GM21529 (cell line): ENCODE results near the gene MBTPS2.
"Not testable (repeated sequence)": the region's sequence is repeated elsewhere in the genome, so short reads cannot be mapped to it uniquely, and the experiment has no call there.

Source experiments
- ATAC-seq: cut with Tn5 transposase; IDR thresholded peaks from one replicate; pipeline ENCODE4 v1.9.1; 2021; ENCODE audit not compliant: unreplicated experiment

Gene MBTPS2

DNA sequence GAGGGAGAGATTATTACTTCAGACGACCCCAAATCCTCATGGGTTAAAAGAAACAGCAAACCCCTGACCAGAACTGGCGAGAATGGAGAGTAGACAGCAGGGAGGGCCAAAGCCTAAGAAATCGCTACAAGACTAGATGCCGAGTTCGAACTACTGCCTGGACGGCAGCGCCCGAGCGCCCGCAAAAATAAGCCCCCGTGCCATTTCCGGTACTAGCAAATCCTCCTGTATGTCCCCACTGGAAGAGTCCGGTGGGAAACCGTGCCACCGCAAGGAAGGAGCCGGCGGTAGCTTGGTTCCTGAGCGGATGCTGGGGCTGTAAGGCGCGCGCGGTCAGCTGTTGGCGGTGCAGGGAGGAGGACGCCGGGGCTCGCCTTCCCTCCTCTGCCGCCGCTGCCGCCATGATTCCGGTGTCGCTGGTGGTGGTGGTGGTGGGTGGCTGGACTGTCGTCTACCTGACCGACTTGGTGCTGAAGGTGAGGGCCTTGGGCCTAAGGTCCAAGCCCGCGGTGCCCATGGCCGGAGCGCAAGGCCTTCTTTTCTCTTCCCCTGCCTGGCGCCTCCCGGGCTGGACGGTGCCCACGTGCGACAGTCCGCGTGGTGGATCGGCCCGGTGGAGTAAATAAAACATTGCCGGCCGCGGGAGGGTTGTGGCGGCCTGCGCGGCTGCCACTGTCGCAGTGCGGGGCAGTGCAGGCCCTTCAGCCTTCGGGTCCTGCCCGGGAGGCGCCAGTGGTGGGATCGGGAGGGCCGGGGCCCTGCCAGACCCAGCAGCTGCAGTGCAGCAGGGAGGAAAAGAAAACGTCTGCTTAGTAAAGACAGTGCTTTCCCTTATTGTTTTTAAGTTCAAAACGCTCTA, at the start of gene MBTPS2:
Gene MBTPS2, plus strand, starts transcription at position 284 of the 859 bp plus-strand sequence. Its CDS starts 118 bp downstream, at position 402.
- ATAC-seq, result peak; percentile 81

DNA sequence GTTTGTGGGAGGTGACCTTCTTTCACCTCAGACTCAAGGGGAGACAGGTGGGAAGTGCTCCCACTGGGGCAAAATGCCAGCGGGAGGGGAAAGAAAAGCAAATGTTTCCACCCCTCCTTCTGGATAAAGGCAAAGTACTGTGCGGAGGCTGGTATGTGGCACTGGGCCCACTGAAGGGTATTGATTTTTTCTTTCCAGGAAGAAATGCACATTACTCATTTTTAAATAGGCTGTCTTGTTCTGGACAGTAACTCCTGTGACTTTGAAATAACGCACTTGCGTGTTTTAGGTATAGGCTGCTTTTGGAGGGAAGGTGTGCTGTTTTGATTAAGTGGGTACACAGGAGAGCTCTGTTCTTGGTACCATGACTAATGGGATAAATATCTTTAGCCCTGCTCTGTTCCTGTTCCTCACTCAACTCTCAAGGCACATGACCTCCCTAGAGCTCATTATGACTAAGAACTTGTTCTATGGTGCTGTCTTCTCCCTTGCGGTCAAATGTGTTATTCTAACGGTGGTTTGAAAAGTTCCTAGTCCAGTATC, 40.7 kb upstream of the MBTPS2 start:
- ATAC-seq, result peak; percentile 87

GRCh38 chrX:21799767-21800166, 39.6 kb upstream of the MBTPS2 start:
- ATAC-seq, result no peak

DNA sequence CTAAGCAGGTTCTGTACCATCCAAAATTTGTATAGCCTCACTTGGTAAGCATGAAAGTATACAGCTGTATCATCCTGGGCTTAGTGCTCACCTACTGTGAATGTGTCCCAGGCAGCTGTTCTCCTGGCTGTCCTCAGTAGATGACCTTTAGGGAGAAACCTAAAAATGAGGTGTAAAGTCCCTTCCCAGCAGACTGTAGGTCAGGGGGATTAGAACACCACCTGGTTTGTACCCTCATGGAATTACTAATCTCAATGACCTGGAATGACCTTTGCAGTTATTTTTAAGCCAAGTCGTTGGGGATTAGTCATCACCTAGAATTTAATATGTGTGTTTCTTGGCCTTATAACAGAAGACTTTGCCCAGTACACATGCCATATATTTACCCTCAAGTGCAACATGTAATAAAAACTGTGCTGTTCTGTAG, 39.1 kb upstream of the MBTPS2 start:
- ATAC-seq, result no peak

DNA sequence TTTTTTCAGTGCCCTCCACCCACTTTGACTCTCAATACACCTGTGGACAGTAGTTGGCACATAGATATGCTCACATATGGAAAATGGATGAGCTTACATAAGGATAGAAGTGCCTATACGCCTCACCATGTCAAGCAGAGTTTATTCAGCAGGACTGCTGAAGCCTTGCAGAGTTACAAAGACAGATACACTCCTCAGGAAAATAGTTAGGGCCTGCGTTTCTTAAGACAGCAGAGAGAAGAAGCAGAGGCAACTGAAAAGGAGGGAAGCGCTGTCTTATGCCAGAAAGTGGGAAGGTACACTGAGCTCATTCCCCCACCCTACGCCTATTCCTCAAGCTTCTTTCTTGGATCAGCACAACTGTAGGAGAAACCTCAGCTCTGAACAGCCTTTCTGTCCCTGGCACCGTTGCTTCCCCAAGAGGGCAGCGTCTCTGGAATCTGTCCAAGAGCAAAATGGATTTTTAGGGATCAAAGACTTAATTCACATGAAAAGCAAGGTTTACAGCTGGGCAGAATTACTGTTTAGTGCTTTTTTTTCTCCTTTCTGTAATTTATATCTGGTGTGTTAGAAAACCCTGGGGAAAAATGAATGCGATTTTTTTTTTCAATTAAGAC, 37.3 kb upstream of the MBTPS2 start:
- ATAC-seq, result no peak

DNA sequence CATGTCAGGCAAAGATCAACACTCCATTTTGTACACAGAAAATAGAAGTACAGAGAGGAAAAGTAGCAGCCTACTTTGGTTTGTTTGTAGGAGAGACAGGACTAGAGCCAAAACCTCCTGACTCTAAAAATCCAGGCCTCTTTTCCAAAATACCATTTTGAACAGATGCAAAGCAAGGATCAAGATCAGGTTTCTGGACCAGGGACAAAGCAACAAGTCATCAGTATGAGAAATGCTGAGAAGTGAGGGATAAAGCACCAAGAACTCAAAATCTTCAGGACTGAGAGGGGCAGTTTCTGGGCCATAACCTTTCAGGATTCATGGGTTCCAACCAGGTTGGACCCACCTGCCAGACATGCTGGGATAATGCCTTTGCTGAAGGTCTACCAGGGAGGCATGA, 36.6 kb upstream of the MBTPS2 start:
- no peak for ATAC-seq

GRCh38 chrX:21806691-21807090, 32.7 kb upstream of the MBTPS2 start:
- ATAC-seq, result no peak

DNA sequence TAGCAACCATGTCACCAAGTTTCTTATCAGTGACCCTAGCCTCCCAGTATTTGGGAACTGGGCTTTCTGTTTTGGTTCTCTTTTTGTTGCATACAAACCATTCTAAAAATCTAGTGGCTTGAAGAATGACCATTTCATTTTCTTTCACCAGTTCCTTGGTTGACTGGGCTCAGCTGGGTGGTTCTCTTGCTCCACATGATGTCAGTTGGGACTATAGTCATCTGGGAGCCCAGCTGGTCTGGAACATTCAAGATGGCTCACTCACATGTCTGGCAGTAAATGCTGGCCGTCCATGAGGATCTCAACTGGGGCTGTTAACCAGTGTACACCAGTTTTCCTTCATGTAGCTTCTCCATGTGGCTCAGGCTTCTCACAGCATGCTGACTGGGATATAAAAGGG, 27.6 kb upstream of the MBTPS2 start:
- ATAC-seq, result no peak

- no peak for ATAC-seq
Observed at GRCh38 chrX:21812628-21813027, 26.8 kb upstream of the MBTPS2 start.

DNA sequence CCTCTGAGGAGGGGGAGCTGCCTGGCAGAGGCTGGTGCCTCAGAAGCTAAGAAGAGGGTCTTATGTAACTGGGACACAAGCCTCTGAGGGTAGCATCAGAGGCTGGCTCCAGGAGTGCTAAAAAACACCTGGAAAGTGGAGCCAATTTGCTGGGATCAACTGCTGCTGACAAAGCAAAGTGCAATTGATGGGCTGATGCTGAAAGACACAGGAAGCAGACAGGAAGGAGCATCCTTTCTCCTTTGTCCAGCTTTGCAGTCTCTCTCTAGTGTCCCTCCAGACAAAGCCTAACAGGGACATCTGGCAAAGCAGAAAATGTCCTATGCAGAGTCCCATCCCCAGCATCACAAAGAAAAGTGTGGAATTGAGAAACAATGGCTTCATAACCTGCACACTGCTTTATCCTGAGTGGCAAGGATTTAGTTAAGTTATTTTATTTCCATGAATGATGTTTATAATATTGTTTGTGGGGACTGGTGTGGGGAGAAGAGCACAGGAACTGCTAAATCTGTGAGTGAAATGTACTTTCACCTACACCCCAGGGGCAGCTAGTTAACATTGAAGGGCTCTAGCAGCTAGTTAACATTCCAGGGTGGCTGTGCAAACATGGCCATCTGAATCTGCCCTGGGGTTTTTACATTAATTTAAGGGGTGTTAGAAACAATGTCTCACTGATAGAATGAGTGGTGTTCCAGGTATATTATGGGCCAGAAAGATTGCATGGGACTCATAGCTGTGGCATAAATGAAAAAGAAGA, 25.6 kb upstream of the MBTPS2 start:
- no peak for ATAC-seq

DNA sequence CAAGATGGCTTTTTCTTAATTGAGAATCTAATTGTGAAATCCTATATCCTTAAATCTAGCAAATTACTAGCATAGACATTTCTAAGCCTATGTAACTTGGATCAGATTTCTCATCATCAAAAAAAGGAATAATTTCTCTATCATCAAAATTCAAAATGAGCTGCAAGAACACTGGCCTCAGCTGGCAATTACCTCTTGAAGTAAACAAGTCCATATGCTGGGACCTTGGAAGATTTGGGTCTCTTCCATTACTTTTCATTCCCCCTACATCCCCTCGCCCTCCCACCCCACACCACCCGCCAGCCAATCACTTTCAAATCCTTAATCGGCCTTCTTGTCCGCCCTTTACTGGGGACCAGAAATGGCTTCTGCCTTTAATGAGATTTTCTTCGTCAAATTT, 23.3 kb upstream of the MBTPS2 start:
- ATAC-seq, result no peak

DNA sequence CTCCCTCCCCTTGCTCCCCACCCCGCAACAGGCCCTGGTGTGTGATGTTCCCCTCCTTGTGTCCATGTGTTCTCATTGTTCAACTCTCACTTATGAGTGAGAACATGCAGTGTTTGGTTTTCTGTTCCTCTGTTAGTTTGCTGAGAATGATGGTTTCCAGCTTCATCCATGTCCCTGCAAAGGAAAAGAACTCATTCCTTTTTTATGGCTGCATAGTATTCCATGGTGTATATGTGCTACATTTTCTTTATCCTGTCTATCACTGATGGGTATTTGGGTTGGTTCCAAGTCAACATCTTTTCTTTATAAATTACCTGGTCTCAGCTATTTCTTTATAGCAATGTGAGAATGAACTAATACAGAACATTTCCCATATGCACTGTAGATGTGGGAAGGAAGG, 19.2 kb upstream of the MBTPS2 start:
- not testable (repeated sequence) for ATAC-seq

DNA sequence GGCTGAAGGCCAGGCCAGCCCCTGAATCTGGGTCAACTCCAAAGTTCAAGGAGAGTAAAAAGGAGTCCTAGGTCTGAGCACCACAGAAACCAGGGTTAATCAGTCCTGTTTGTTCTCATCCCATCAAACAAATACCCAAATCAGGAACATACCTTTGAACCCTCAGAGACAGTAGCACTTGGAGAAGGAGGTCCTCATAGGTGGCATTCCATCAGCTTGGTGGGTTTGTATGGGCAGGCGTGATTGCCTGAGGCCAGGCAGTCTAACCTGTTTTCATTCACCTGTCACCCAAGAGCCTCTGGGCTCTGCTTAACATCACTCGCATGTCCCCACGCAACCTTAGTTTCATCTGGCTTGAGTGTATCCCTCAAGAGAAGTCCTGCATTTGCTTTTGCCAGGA, 17.5 kb upstream of the MBTPS2 start:
- ATAC-seq, result no peak

- ATAC-seq, result no peak
Observed at GRCh38 chrX:21831496-21831895, 7.9 kb upstream of the MBTPS2 start.

GRCh38 chrX:21837056-21837455, 2.4 kb upstream of the MBTPS2 start:
- no peak for ATAC-seq

DNA sequence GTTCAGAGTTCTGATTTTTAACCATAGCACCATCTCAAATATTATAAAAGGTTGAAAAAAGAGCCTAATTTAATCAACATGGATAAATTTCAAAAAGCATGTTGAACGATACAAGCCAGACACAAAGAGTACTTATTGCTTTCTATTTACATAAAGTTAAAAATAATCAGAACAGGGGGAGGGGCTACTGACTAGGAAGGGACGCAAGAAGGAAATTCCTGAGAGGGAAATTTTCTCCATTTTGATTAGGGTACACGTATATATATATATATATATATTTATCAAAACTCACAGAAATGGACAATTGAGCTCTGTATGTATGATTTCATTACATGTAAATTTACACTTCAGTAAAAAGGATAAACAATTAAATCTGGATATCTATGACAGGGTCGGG, 482 bp upstream of the MBTPS2 start:
- peak; percentile 21 for ATAC-seq

DNA sequence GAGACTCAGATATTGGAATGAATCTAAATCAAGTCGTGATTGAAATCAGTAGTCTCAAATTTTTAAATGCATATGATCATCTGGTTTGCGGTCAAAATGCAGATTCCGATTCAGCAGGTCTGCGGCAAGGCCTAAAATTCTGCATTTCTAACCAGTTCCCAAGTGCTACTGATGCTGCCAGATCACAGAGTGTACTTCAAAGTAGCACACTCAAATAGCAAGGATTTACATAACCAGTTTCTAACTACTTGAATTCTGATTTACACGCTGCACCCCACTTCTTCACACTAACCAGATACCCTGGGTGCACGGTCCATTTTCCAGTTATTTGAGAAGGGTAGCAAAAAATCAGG, 752 bp downstream of the MBTPS2 start:
- ATAC-seq, result peak; percentile 17

DNA sequence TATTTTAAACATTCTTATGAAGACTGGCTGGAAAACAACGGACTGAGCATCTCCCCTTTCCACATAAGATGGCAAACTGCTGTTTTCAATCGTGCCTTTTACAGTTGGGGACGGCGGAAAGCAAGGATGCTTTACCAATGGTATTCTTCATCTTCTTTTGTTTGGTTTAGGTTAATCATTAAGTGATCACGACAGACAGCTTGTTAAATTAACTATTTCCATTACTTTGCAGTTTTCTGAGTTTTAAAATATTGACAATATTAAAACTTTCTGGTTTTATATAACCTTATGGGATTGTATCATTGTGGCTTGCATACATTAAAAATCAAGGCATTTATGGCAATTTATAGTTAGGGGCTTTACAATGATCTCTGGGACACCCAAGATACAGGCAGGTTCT, 3.8 kb downstream of the MBTPS2 start:
- no peak for ATAC-seq

- no peak for ATAC-seq
Observed at GRCh38 chrX:21845096-21845495, 5.7 kb downstream of the MBTPS2 start.

DNA sequence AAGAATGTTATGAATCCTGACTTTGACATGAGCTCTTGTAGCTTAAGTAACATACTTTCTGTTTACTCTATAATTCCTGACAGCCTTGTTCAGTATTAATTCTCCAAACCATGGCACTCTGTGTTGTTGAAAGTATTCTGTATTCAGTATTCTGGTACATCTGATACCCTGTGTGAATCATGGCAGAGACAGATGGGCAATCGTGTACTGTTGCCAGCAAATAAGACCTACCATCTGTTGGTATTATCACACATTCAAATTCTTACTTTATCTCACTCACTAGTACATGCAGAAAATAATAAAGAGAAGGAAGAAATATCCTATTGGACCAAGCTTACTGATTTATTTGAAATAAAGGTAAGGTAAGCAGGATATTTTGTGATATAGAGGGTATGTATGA, 7.9 kb downstream of the MBTPS2 start:
- ATAC-seq, result no peak

GRCh38 chrX:21853578-21853977, 14.2 kb downstream of the MBTPS2 start:
- no peak for ATAC-seq
